HEK293 (cell line): Measurements from ENCODE around the gene MDN1.
"Not testable (repeated sequence)": the region's sequence is repeated elsewhere in the genome, so short reads cannot be mapped to it uniquely, and the experiment has no call there.

Experiments
- CTCF ChIA-PET: fragments of 350-600 bp; formaldehyde crosslinking; extraction: SDS; loops from one replicate; lab custom pipeline; 2021; ENCODE audit warnings: antibody characterized with exemption; lab: Yijun Ruan, JAX
- POLR2A ChIA-PET: fragments of 300-600 bp; formaldehyde crosslinking; extraction: SDS; loops from one replicate; lab custom pipeline; 2020; ENCODE audit warnings: antibody characterized with exemption, inconsistent platforms; lab: Yijun Ruan, JAX
- H3K27ac ChIP-seq: fragments of 200-500 bp; sonication (Bioruptor generic); 2 replicates; pipeline ENCODE4 v1.5.1; 2014; ENCODE audit warnings: low read depth, low read length, control low read depth, inconsistent platforms; ENCODE audit errors: extremely low read depth
- H3K36me3 ChIP-seq, 2 experiments: fragments of 200-500 bp in 1 of 2; sonication (Bioruptor generic) in 1 of 2; 1 replicate in 1 of 2; 2 replicates in 1 of 2; pipeline ENCODE4 v1.5.1; 2014 to 2017; ENCODE audit warnings: inconsistent platforms in 2 of 2, low read length in 2 of 2; ENCODE audit not compliant: control insufficient read depth in 2 of 2, insufficient read depth in 1 of 2
- H3K4me1 ChIP-seq: fragments of 200-500 bp; sonication (Bioruptor generic); 2 replicates; pipeline ENCODE4 v1.5.1; 2014; ENCODE audit warnings: mild to moderate bottlenecking, low read length, inconsistent platforms; ENCODE audit not compliant: control insufficient read depth, insufficient read depth
- H3K4me3 ChIP-seq: 2 replicates; pipeline ENCODE4 v1.5.1; 2011; ENCODE audit warnings: low read depth, mild to moderate bottlenecking, control low read depth, low read length, moderate library complexity
- H3K9me3 ChIP-seq: fragments of 200-500 bp; sonication (Bioruptor generic); 2 replicates; pipeline ENCODE4 v1.5.1; 2014; ENCODE audit warnings: low read depth, low read length, inconsistent platforms; ENCODE audit not compliant: control insufficient read depth, insufficient read depth
- ATF2 ChIP-seq: fragments of 450-650 bp; formaldehyde crosslinking; IDR thresholded peaks from 2 replicates; pipeline ENCODE4 v1.5.1; 2016; ENCODE audit warnings: missing biosample characterization, missing genetic modification characterization, low read depth
- GLI2 ChIP-seq: fragments of 450-650 bp; formaldehyde crosslinking; IDR thresholded peaks from 2 replicates; pipeline ENCODE4; 2017; ENCODE audit warnings: missing biosample characterization, missing genetic modification characterization, low read depth, borderline replicate concordance
- HOXD13 ChIP-seq: sonication (generic); formaldehyde crosslinking; IDR thresholded peaks from 2 replicates; pipeline ENCODE4 v1.8.0; 2022; ENCODE audit warnings: missing genetic modification reagents, borderline replicate concordance
- ZNF121 ChIP-seq: fragments of 450-650 bp; formaldehyde crosslinking; IDR thresholded peaks from 2 replicates; pipeline ENCODE4 v1.5.1; 2016; ENCODE audit warnings: missing biosample characterization, missing genetic modification characterization
- ZNF133 ChIP-seq: fragments of 450-650 bp; formaldehyde crosslinking; IDR thresholded peaks from 2 replicates; pipeline ENCODE4 v1.5.1; 2016; ENCODE audit warnings: missing biosample characterization, missing genetic modification characterization
- ZNF175 ChIP-seq: fragments of 450-650 bp; formaldehyde crosslinking; IDR thresholded peaks from 2 replicates; pipeline ENCODE4 v1.5.1; 2016; ENCODE audit warnings: missing biosample characterization, missing genetic modification characterization
- ZNF248 ChIP-seq: fragments of 450-650 bp; formaldehyde crosslinking; IDR thresholded peaks from 2 replicates; pipeline ENCODE4 v1.5.1; 2017; ENCODE audit warnings: missing biosample characterization, missing genetic modification characterization
- ZNF311 ChIP-seq: fragments of 450-650 bp; formaldehyde crosslinking; IDR thresholded peaks from 2 replicates; pipeline ENCODE4 v1.5.1; 2017; ENCODE audit warnings: missing biosample characterization, missing genetic modification characterization, borderline replicate concordance
- ZNF362 ChIP-seq: fragments of 450-650 bp; formaldehyde crosslinking; IDR thresholded peaks from 2 replicates; pipeline ENCODE4 v1.5.1; 2016; ENCODE audit warnings: missing biosample characterization, missing genetic modification characterization
- ZNF518A ChIP-seq: fragments of 450-650 bp; formaldehyde crosslinking; conservative IDR thresholded peaks from 2 replicates; pipeline ENCODE4 v1.5.1; 2016; ENCODE audit warnings: low read depth, missing biosample characterization, missing genetic modification characterization
- ZNF596 ChIP-seq: fragments of 450-650 bp; IDR thresholded peaks from 2 replicates; pipeline ENCODE4 v1.5.0; 2018; ENCODE audit warnings: missing biosample characterization, mild to moderate bottlenecking, missing genetic modification characterization, moderate library complexity
- ZNF639 ChIP-seq: fragments of 450-650 bp; formaldehyde crosslinking; IDR thresholded peaks from 2 replicates; pipeline ENCODE4 v1.5.1; 2016; ENCODE audit warnings: missing biosample characterization, missing genetic modification characterization
- ZNF785 ChIP-seq: fragments of 450-650 bp; formaldehyde crosslinking; IDR thresholded peaks from 2 replicates; pipeline ENCODE4 v1.5.1; 2016; ENCODE audit warnings: missing biosample characterization, missing genetic modification characterization
- ZNF792 ChIP-seq: fragments of 450-650 bp; formaldehyde crosslinking; IDR thresholded peaks from 2 replicates; pipeline ENCODE4 v1.5.1; 2016; ENCODE audit warnings: missing biosample characterization, missing genetic modification characterization
- ZSCAN30 ChIP-seq: fragments of 450-650 bp; IDR thresholded peaks from 2 replicates; pipeline ENCODE4 v1.5.1; 2018; ENCODE audit warnings: missing biosample characterization, mild to moderate bottlenecking, missing genetic modification characterization, moderate library complexity
- ZXDB ChIP-seq: fragments of 450-650 bp; formaldehyde crosslinking; IDR thresholded peaks from 2 replicates; pipeline ENCODE4 v1.5.1; 2016; ENCODE audit warnings: missing biosample characterization, missing genetic modification characterization

MDN1 gene

GRCh38 chr6:89642956-89643355 is 176.6 kb downstream of the MDN1 start:
- peaks cover 8 to 69% of the 10 kb centered on the region in 2 experiments; a peak in 2 of 3 replicates for H3K36me3 ChIP-seq
- POLR2A ChIA-PET, result no interaction called here
- H3K9me3 ChIP-seq, result no peaks in the 10 kb centered on the region
- CTCF ChIA-PET, result no interaction called here
- no peaks in the 10 kb centered on the region for H3K4me1 ChIP-seq
- TF ChIP-seq ATF2 (0 out of 2 replicates have a peak, but pooled peaks have one; percentile 7), HOXD13 (CRISPR knock-in tag) (no peak), ZNF133 (no peak), ZNF175 (tag by site-specific recombination) (no peak)
- TF ChIP-seq, all 188 proteins: peak for 1
- no peak overlapping the region for H3K27ac ChIP-seq
- no peak overlapping the region for H3K4me3 ChIP-seq

GRCh38 chr6:89641581-89641980 is 178.0 kb downstream of the MDN1 start:
- TF ChIP-seq ZNF121 (tag by site-specific recombination), result 0 out of 2 replicates have a peak, but pooled peaks have one; percentile 58
- POLR2A ChIA-PET, H3K4me1 ChIP-seq, H3K9me3 ChIP-seq, H3K27ac ChIP-seq, CTCF ChIA-PET, H3K4me3 ChIP-seq: not testable (repeated sequence)
- peaks cover 3 to 63% of the 10 kb centered on the region in 2 experiments; a peak in 2 of 3 replicates for H3K36me3 ChIP-seq

GRCh38 chr6:89640804-89641203 is 178.8 kb downstream of the MDN1 start:
- H3K9me3 ChIP-seq, result no peaks in the 10 kb centered on the region
- H3K27ac ChIP-seq, result no peak overlapping the region
- H3K4me1 ChIP-seq, result peaks cover 3% of the 10 kb centered on the region; the same call in 1 of the 2 replicates
- CTCF ChIA-PET, result interaction anchor here (1.1 kb wide), 1 partner anchor 265 kb away, joined by 4 read pairs; no protein-coding TSS in a partner anchor
- no peak overlapping the region for H3K4me3 ChIP-seq
- TF ChIP-seq ZSCAN30 (tag by site-specific recombination) (no peak), ZNF596 (tag by site-specific recombination) (no peak), ZXDB (no peak), ZNF362 (tag by site-specific recombination) (0 out of 2 replicates have a peak, but pooled peaks have one; percentile 35)
- TF ChIP-seq, all 188 proteins: peak for 1
- POLR2A ChIA-PET, result interaction anchor here (0.7 kb wide), 1 partner anchor 506 kb away, joined by 6 read pairs; no protein-coding TSS in a partner anchor
- H3K36me3 ChIP-seq, result peaks cover 7 to 63% of the 10 kb centered on the region in 2 experiments; a peak in 2 of 3 replicates

GRCh38 chr6:89638320-89639195 is 181.0 kb downstream of the MDN1 start, which contains the start of gene LYRM2:
LYRM2 (minus strand) TSS chr6:89638747; CDS start chr6:89638716, 31 bp downstream.
- peak within 1 kb of the TSS; percentile 80 for H3K27ac ChIP-seq
- peaks cover 3% of the 10 kb centered on the region; the same call in 1 of the 2 replicates for H3K4me1 ChIP-seq
- peaks cover 11 to 59% of the 10 kb centered on the region in 2 experiments; a peak in 2 of 3 replicates for H3K36me3 ChIP-seq
- H3K4me3 ChIP-seq, result peak within 1 kb of the TSS; percentile 74
- no peaks in the 10 kb centered on the region for H3K9me3 ChIP-seq
- POLR2A ChIA-PET, result interaction anchor here (0.6 to 2.4 kb wide), 13 partner anchors 9 to 1691 kb away, joined by 3 to 6 read pairs (median 3); partner anchors contain the start of genes MDN1 and SRSF12
- CTCF ChIA-PET, result interaction anchor here (0.5 to 3.9 kb wide), 8 partner anchors 48 to 1445 kb away, joined by 3 to 18 read pairs (median 4); no protein-coding TSS in a partner anchor
- TF ChIP-seq ZNF792 (tag by site-specific recombination) (no peak), ZNF311 (no peak), GLI2 (tag by site-specific recombination) (no peak), ZNF518A (tag by site-specific recombination) (peak; percentile 51; the same call in 1 of the 2 replicates), ZSCAN30 (tag by site-specific recombination) (peak; percentile 55), ZNF639 (tag by site-specific recombination) (no peak), ZNF785 (tag by site-specific recombination) (no peak), ZNF248 (tag by site-specific recombination) (no peak)
